Mucosa of gallbladder (tissue), 1 donor: ENCODE data around the gene PFDN4. TPM values are rescaled to one million over a fixed set of nuclear protein-coding genes. Genes with fewer than 3 reads are reported as not detected.

Source experiments
- DNase-seq: peaks from one replicate; pipeline ENCODE4 v3.0.0-alpha.2; 2020; ENCODE audit warnings: low spot score
- total RNA-seq: library from RNA; stranded (reverse); gene quantifications from one replicate; pipeline ENCODE4 v1.2.1, GENCODE V29; 2021
- donor health status: DM: no; HTN: no; CAD: no.

Gene PFDN4
- total RNA-seq, 1 donor from 2014 or later = 22.2 TPM

GRCh38 chr20:54173653-54174456 is 34.0 kb upstream of the PFDN4 start, which contains the start of gene CYP24A1:
CYP24A1 (minus strand) TSS chr20:54173986; CDS start chr20:54173579, 407 bp downstream.
- DNase-seq = no peak

GRCh38 chr20:54174457-54175175 is 33.3 kb upstream of the PFDN4 start:
- DNase-seq = no peak

GRCh38 chr20:54176610-54177009 is 31.3 kb upstream of the PFDN4 start:
- DNase-seq = no peak

GRCh38 chr20:54177378-54177777 is 30.5 kb upstream of the PFDN4 start:
- DNase-seq = no peak

GRCh38 chr20:54178256-54178655 is 29.6 kb upstream of the PFDN4 start:
- no peak for DNase-seq

GRCh38 chr20:54179946-54180345 is 27.9 kb upstream of the PFDN4 start:
- DNase-seq = no peak

GRCh38 chr20:54180931-54181330 is 27.0 kb upstream of the PFDN4 start:
- no peak for DNase-seq

- DNase-seq = no peak
These were observed 23.8 kb upstream of the PFDN4 start for GRCh38 chr20:54184071-54184470.

GRCh38 chr20:54184904-54185626 is 22.8 kb upstream of the PFDN4 start:
- DNase-seq = no peak

- DNase-seq = no peak
These were observed 19.6 kb upstream of the PFDN4 start for GRCh38 chr20:54188132-54188849.

- DNase-seq = no peak
These were observed 18.3 kb upstream of the PFDN4 start for GRCh38 chr20:54189630-54190029.

GRCh38 chr20:54190217-54190616 is 17.7 kb upstream of the PFDN4 start:
- no peak for DNase-seq

- no peak for DNase-seq
These were observed 14.1 kb upstream of the PFDN4 start for GRCh38 chr20:54193817-54194216.

- DNase-seq = no peak
These were observed 13.0 kb upstream of the PFDN4 start for GRCh38 chr20:54194724-54195438.

- no peak for DNase-seq
These were observed 12.1 kb upstream of the PFDN4 start for GRCh38 chr20:54195483-54196472.

- peak; percentile 29 for DNase-seq
These were observed 10.0 kb upstream of the PFDN4 start for GRCh38 chr20:54197621-54198604.

- DNase-seq = no peak
These were observed 8.6 kb upstream of the PFDN4 start for GRCh38 chr20:54199283-54199682.

- DNase-seq = peak; percentile 79
These were observed 8.1 kb upstream of the PFDN4 start for GRCh38 chr20:54199721-54200176.
